Transverse colon (tissue), 4 donors: Measurements from ENCODE around the gene LRRC8A.

Source experiments
- CTCF ChIP-seq, 5 experiments: fragments of 200-600 bp in 3 of 5; fragments of 450-650 bp in 2 of 5; sonication (generic) in 3 of 5; IDR thresholded peaks; 1 replicate in 2 of 5; 2 replicates in 3 of 5; pipeline ENCODE4 v1.5.1; 2016 to 2017; ENCODE audit warnings: antibody characterized with exemption in 5 of 5, inconsistent platforms in 3 of 5, mild to moderate bottlenecking in 2 of 5, moderate library complexity in 1 of 5
- EP300 ChIP-seq: sonication (generic); formaldehyde crosslinking; IDR thresholded peaks from one replicate; pipeline ENCODE4 v1.6.1; 2017; ENCODE audit warnings: antibody characterized with exemption, low read depth
- POLR2A ChIP-seq: fragments of 450-650 bp; IDR thresholded peaks from one replicate; pipeline ENCODE4 v1.6.1; 2016; ENCODE audit warnings: antibody characterized with exemption, mild to moderate bottlenecking, moderate library complexity
- POLR2AphosphoS5 ChIP-seq, 3 donors: sonication (generic); formaldehyde crosslinking; IDR thresholded peaks; one replicate each; pipeline ENCODE4 v1.6.1; 2016; ENCODE audit warnings: antibody characterized with exemption in 3 of 3

DNA sequence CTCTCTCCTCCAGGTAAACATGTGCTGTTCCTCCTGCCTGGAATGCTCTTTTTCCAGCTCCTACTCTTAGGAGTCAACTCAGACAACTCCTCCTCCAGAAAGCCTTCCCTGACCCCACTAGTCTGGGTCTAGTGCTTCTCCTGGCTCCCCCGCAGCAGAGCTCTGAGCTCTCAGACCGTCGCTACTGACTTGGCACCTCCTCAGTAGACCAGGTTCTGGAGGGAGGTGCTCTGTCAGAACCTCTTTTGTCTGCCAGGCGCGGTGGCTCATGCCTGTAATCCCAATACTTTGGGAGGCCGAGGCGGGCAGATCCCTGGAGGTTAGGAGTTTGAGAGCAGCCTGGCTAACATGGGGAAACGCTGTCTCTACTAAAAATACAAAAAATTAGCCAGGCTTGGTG lies 3.4 kb downstream of the LRRC8A start:
- TF ChIP-seq CTCF (IDR thresholded peaks at IDR 0.05) (no peak), POLR2AphosphoS5 (IDR thresholded peaks at IDR 0.05) (no peak), EP300 (no peak), POLR2A (no peak)
